ENCODE data around the gene FOXJ3. TPM values are rescaled to one million over a fixed set of nuclear protein-coding genes. Genes with fewer than 3 reads are reported as not detected.
A peak's percentile ranks its signal among the peaks of the same experiment; 100 is the strongest.

Gene FOXJ3
- total and polyA plus RNA-seq, 4 donors = 37.9 to 82.1 (median 39.7) TPM

- no peaks in the 10 kb centered on the region for H3K27me3 ChIP-seq (ENCODE audit: control insufficient read depth, insufficient read depth, low read length)
- no peak for DNase-seq (ENCODE audit: low read depth in 4 of 6, low spot score in 6 of 6)
- peaks cover 10% of the 10 kb centered on the region for H3K36me3 ChIP-seq (ENCODE audit: control insufficient read depth, insufficient read depth, low read length)
- no peaks in the 10 kb centered on the region for H3K9me3 ChIP-seq (ENCODE audit: control insufficient read depth, insufficient read depth, low read length)
- H3K4me1 ChIP-seq (ENCODE audit: control insufficient read depth, insufficient read depth, low read length) = no peaks in the 10 kb centered on the region
- no peak overlapping the region for H3K27ac ChIP-seq (ENCODE audit: low read depth, low read length)
- no peak overlapping the region for H3K4me3 ChIP-seq (ENCODE audit: low read depth, low read length)
- 100% methylated on average over 1 of the region's 6 CpGs for WGBS (ENCODE audit: insufficient coverage)
Measured at GRCh38 chr1:42189931-42190853, 144.8 kb downstream of the FOXJ3 start.

GRCh38 chr1:42186152-42186551 is 148.9 kb downstream of the FOXJ3 start:
- Histone ChIP-seq H3K36me3 (ENCODE audit: control insufficient read depth, insufficient read depth, low read length) (peaks cover 8% of the 10 kb centered on the region), H3K4me3 (ENCODE audit: low read depth, low read length) (no peak overlapping the region), H3K9me3 (ENCODE audit: control insufficient read depth, insufficient read depth, low read length) (no peaks in the 10 kb centered on the region), H3K27me3 (ENCODE audit: control insufficient read depth, insufficient read depth, low read length) (no peaks in the 10 kb centered on the region), H3K27ac (ENCODE audit: low read depth, low read length) (no peak overlapping the region), H3K4me1 (ENCODE audit: control insufficient read depth, insufficient read depth, low read length) (no peaks in the 10 kb centered on the region)
- 83% methylated on average over 1 of the region's 3 CpGs for whole genome bisulfite sequencing (ENCODE audit: insufficient coverage)
- DNase-seq (ENCODE audit: low read depth in 4 of 6, low spot score in 6 of 6) = no peak

GRCh38 chr1:42184616-42185015 is 150.4 kb downstream of the FOXJ3 start:
- WGBS (ENCODE audit: insufficient coverage) = 89% methylated on average over 3 of the region's 3 CpGs

GRCh38 chr1:42183957-42184268 is 151.1 kb downstream of the FOXJ3 start:
- no peak for DNase-seq (ENCODE audit: low read depth in 4 of 6, low spot score in 6 of 6)
- Histone ChIP-seq H3K4me3 (ENCODE audit: low read depth, low read length) (no peak overlapping the region), H3K27me3 (ENCODE audit: control insufficient read depth, insufficient read depth, low read length) (no peaks in the 10 kb centered on the region), H3K36me3 (ENCODE audit: control insufficient read depth, insufficient read depth, low read length) (peaks cover 7% of the 10 kb centered on the region), H3K9me3 (ENCODE audit: control insufficient read depth, insufficient read depth, low read length) (no peaks in the 10 kb centered on the region), H3K4me1 (ENCODE audit: control insufficient read depth, insufficient read depth, low read length) (no peaks in the 10 kb centered on the region), H3K27ac (ENCODE audit: low read depth, low read length) (no peak overlapping the region)
- WGBS (ENCODE audit: insufficient coverage) = 97% methylated on average over 5 of the region's 6 CpGs

More at GRCh38 chr1:42184616-42185015, 150.4 kb downstream of the FOXJ3 start:
- H3K27ac ChIP-seq (ENCODE audit: low read depth, low read length) = no peak overlapping the region
- no peaks in the 10 kb centered on the region for H3K4me1 ChIP-seq (ENCODE audit: control insufficient read depth, insufficient read depth, low read length)
- no peak for DNase-seq (ENCODE audit: low read depth in 4 of 6, low spot score in 6 of 6)
- H3K27me3 ChIP-seq (ENCODE audit: control insufficient read depth, insufficient read depth, low read length) = no peaks in the 10 kb centered on the region
- no peak overlapping the region for H3K4me3 ChIP-seq (ENCODE audit: low read depth, low read length)
- H3K9me3 ChIP-seq (ENCODE audit: control insufficient read depth, insufficient read depth, low read length) = no peaks in the 10 kb centered on the region
- H3K36me3 ChIP-seq (ENCODE audit: control insufficient read depth, insufficient read depth, low read length) = peaks cover 7% of the 10 kb centered on the region

GRCh38 chr1:42183210-42183956 is 151.7 kb downstream of the FOXJ3 start:
- H3K27ac ChIP-seq (ENCODE audit: low read depth, low read length) = no peak overlapping the region
- no peak overlapping the region for H3K4me3 ChIP-seq (ENCODE audit: low read depth, low read length)
- WGBS (ENCODE audit: insufficient coverage) = no CpG with 5 or more reads among the region's 7 CpGs
- peaks cover 2% of the 10 kb centered on the region for H3K4me1 ChIP-seq (ENCODE audit: control insufficient read depth, insufficient read depth, low read length)
- H3K27me3 ChIP-seq (ENCODE audit: control insufficient read depth, insufficient read depth, low read length) = no peaks in the 10 kb centered on the region
- H3K36me3 ChIP-seq (ENCODE audit: control insufficient read depth, insufficient read depth, low read length) = peaks cover 9% of the 10 kb centered on the region
- H3K9me3 ChIP-seq (ENCODE audit: control insufficient read depth, insufficient read depth, low read length) = no peaks in the 10 kb centered on the region
- no peak for DNase-seq (ENCODE audit: low read depth in 4 of 6, low spot score in 6 of 6)

GRCh38 chr1:42181687-42182086 is 153.3 kb downstream of the FOXJ3 start:
- H3K27ac ChIP-seq (ENCODE audit: low read depth, low read length) = no peak overlapping the region
- H3K27me3 ChIP-seq (ENCODE audit: control insufficient read depth, insufficient read depth, low read length) = no peaks in the 10 kb centered on the region
- 100% methylated on average over 2 of the region's 4 CpGs for WGBS (ENCODE audit: insufficient coverage)
- H3K4me1 ChIP-seq (ENCODE audit: control insufficient read depth, insufficient read depth, low read length) = peaks cover 10% of the 10 kb centered on the region
- no peak overlapping the region for H3K4me3 ChIP-seq (ENCODE audit: low read depth, low read length)
- no peak for DNase-seq (ENCODE audit: low read depth in 4 of 6, low spot score in 6 of 6)
- no peaks in the 10 kb centered on the region for H3K9me3 ChIP-seq (ENCODE audit: control insufficient read depth, insufficient read depth, low read length)
- peaks cover 6% of the 10 kb centered on the region for H3K36me3 ChIP-seq (ENCODE audit: control insufficient read depth, insufficient read depth, low read length)

GRCh38 chr1:42179900-42180329 is 155.1 kb downstream of the FOXJ3 start:
- H3K4me1 ChIP-seq (ENCODE audit: control insufficient read depth, insufficient read depth, low read length) = peaks cover 10% of the 10 kb centered on the region
- H3K36me3 ChIP-seq (ENCODE audit: control insufficient read depth, insufficient read depth, low read length) = peaks cover 3% of the 10 kb centered on the region
- no peak overlapping the region for H3K27ac ChIP-seq (ENCODE audit: low read depth, low read length)
- DNase-seq (ENCODE audit: low read depth in 4 of 6, low spot score in 6 of 6) = no peak
- H3K9me3 ChIP-seq (ENCODE audit: control insufficient read depth, insufficient read depth, low read length) = no peaks in the 10 kb centered on the region
- no peaks in the 10 kb centered on the region for H3K27me3 ChIP-seq (ENCODE audit: control insufficient read depth, insufficient read depth, low read length)
- H3K4me3 ChIP-seq (ENCODE audit: low read depth, low read length) = no peak overlapping the region
- WGBS (ENCODE audit: insufficient coverage) = 69% methylated on average over 2 of the region's 4 CpGs

GRCh38 chr1:42179275-42179674 is 155.8 kb downstream of the FOXJ3 start:
- WGBS (ENCODE audit: insufficient coverage) = no CpG with 5 or more reads among the region's 2 CpGs
- Histone ChIP-seq H3K4me1 (ENCODE audit: control insufficient read depth, insufficient read depth, low read length) (peaks cover 10% of the 10 kb centered on the region), H3K36me3 (ENCODE audit: control insufficient read depth, insufficient read depth, low read length) (peaks cover 3% of the 10 kb centered on the region), H3K27ac (ENCODE audit: low read depth, low read length) (no peak overlapping the region), H3K9me3 (ENCODE audit: control insufficient read depth, insufficient read depth, low read length) (no peaks in the 10 kb centered on the region), H3K27me3 (ENCODE audit: control insufficient read depth, insufficient read depth, low read length) (no peaks in the 10 kb centered on the region), H3K4me3 (ENCODE audit: low read depth, low read length) (no peak overlapping the region)
- DNase-seq (ENCODE audit: low read depth in 4 of 6, low spot score in 6 of 6) = peak in 1 of 6 donors; percentile 42

- Histone ChIP-seq H3K4me3 (ENCODE audit: low read depth, low read length) (no peak overlapping the region), H3K4me1 (ENCODE audit: control insufficient read depth, insufficient read depth, low read length) (peaks cover 13% of the 10 kb centered on the region), H3K27ac (ENCODE audit: low read depth, low read length) (no peak overlapping the region), H3K27me3 (ENCODE audit: control insufficient read depth, insufficient read depth, low read length) (no peaks in the 10 kb centered on the region), H3K9me3 (ENCODE audit: control insufficient read depth, insufficient read depth, low read length) (no peaks in the 10 kb centered on the region), H3K36me3 (ENCODE audit: control insufficient read depth, insufficient read depth, low read length) (peaks cover 3% of the 10 kb centered on the region)
- WGBS (ENCODE audit: insufficient coverage) = 86% methylated on average over 2 of the region's 3 CpGs
- no peak for DNase-seq (ENCODE audit: low read depth in 4 of 6, low spot score in 6 of 6)
Measured at GRCh38 chr1:42178249-42178648, 156.8 kb downstream of the FOXJ3 start.

Data from spinal cord (tissue), 10 donors.